ENCODE data around the gene NHSL2. TPM values are rescaled to one million over a fixed set of nuclear protein-coding genes. Genes with fewer than 3 reads are reported as not detected.

Gene NHSL2
- total RNA-seq, 1 donor from 2014 or later: 13.0 TPM

DNA sequence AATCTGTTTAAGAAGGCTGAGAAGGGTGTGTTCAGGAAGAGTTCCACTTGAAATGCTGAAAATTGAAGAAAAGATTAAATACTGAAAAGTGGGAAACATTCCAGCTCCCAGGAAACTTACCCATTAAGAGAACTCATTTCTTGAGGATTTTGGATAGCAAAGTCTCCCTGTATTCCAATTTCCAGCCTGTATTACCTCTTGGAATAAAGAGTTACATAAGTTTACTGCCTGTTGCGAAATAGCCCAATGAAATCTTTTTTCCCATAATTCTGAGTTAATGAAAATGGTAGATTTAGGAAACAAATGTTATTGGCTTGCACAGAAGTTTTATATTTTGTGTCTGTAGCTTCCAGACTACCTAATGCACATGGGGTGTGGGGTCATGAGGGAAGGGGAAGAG lies 12.0 kb downstream of the NHSL2 start:
- no peak overlapping the region for H2AFZ ChIP-seq (ENCODE audit: low read depth, low read length)
- no peaks in the 10 kb centered on the region for H3K36me3 ChIP-seq (ENCODE audit: insufficient read depth, low read length)
- no peaks in the 10 kb centered on the region for H4K20me1 ChIP-seq (ENCODE audit: insufficient read depth, low read length)
- H3K4me3 Mint-ChIP-seq (ENCODE audit: unreplicated experiment): no peak overlapping the region
- H3K4me1 Mint-ChIP-seq (ENCODE audit: low read depth, unreplicated experiment): peaks cover 54% of the 10 kb centered on the region
- no peak overlapping the region for H3K27ac Mint-ChIP-seq (ENCODE audit: unreplicated experiment)
- H3K4me2 ChIP-seq (ENCODE audit: low read length): no peak overlapping the region
- H3K9ac ChIP-seq (ENCODE audit: low read length): no peak overlapping the region
- no peaks in the 10 kb centered on the region for H3K9me3 Mint-ChIP-seq (ENCODE audit: unreplicated experiment)
- no peak overlapping the region for H3K27ac ChIP-seq (ENCODE audit: low read depth, low read length)
- TF ChIP-seq, protein P1, sequence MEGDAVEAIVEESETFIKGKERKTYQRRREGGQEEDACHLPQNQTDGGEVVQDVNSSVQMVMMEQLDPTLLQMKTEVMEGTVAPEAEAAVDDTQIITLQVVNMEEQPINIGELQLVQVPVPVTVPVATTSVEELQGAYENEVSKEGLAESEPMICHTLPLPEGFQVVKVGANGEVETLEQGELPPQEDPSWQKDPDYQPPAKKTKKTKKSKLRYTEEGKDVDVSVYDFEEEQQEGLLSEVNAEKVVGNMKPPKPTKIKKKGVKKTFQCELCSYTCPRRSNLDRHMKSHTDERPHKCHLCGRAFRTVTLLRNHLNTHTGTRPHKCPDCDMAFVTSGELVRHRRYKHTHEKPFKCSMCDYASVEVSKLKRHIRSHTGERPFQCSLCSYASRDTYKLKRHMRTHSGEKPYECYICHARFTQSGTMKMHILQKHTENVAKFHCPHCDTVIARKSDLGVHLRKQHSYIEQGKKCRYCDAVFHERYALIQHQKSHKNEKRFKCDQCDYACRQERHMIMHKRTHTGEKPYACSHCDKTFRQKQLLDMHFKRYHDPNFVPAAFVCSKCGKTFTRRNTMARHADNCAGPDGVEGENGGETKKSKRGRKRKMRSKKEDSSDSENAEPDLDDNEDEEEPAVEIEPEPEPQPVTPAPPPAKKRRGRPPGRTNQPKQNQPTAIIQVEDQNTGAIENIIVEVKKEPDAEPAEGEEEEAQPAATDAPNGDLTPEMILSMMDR (IDR thresholded peaks at IDR 0.05; ENCODE audit: insufficient read depth, low read depth, low read length): no peak
- no peak for TF ChIP-seq EZH2 (IDR thresholded peaks at IDR 0.05; ENCODE audit: insufficient read depth, low read length)
- no peak for DNase-seq (ENCODE audit: low read depth)
- no peak overlapping the region for H3K4me3 ChIP-seq (ENCODE audit: insufficient read depth, low read depth, low read length)
- peaks cover 23% of the 10 kb centered on the region for H3K4me1 ChIP-seq (ENCODE audit: insufficient read depth, low read length)
- no peaks in the 10 kb centered on the region for H3K9me3 ChIP-seq (ENCODE audit: insufficient read depth, low read depth, low read length)
- no peaks in the 10 kb centered on the region for H3K27me3 ChIP-seq (ENCODE audit: insufficient read depth, low read length)
- H3K36me3 Mint-ChIP-seq (ENCODE audit: low read depth, unreplicated experiment): no peaks in the 10 kb centered on the region
- no peak for FAIRE-seq
- H3K79me2 ChIP-seq (ENCODE audit: insufficient read depth, low read length): no peaks in the 10 kb centered on the region
- no peaks in the 10 kb centered on the region for H3K27me3 Mint-ChIP-seq (ENCODE audit: low read depth, unreplicated experiment)

DNA sequence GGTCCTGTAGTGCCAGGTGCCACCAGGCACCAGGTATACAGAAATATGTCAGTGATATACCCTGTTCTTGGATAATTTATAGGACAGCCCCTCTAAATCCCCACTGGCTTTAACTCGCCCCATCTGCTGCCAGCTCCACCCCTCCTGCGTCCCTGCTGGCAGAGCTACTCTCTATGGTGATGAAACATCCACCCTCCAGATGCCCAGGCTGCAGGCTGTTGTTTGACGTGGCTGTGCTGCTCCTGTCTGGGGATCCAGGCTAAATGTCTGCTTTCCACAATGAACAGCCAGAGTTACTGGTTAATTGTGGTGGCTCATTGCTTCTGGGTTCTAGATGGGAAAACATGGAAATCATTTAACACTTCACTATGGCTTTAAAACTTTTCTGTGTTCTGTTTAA lies 12.9 kb downstream of the NHSL2 start:
- H3K4me3 ChIP-seq (ENCODE audit: insufficient read depth, low read depth, low read length): no peak overlapping the region
- H3K36me3 ChIP-seq (ENCODE audit: insufficient read depth, low read length): no peaks in the 10 kb centered on the region
- Mint-ChIP-seq H3K9me3 (ENCODE audit: unreplicated experiment) (no peaks in the 10 kb centered on the region), H3K4me3 (ENCODE audit: unreplicated experiment) (no peak overlapping the region), H3K4me1 (ENCODE audit: low read depth, unreplicated experiment) (peaks cover 52% of the 10 kb centered on the region), H3K27me3 (ENCODE audit: low read depth, unreplicated experiment) (no peaks in the 10 kb centered on the region), H3K27ac (ENCODE audit: unreplicated experiment) (peak overlapping the region; percentile 77), H3K36me3 (ENCODE audit: low read depth, unreplicated experiment) (no peaks in the 10 kb centered on the region)
- no peak overlapping the region for H3K27ac ChIP-seq (ENCODE audit: low read depth, low read length)
- TF ChIP-seq EZH2 (IDR thresholded peaks at IDR 0.05; ENCODE audit: insufficient read depth, low read length): no peak
- TF ChIP-seq, protein P1 (IDR thresholded peaks at IDR 0.05; ENCODE audit: insufficient read depth, low read depth, low read length): no peak
- DNase-seq (ENCODE audit: low read depth) (no peak), FAIRE-seq (no peak)
- no peak overlapping the region for H3K9ac ChIP-seq (ENCODE audit: low read length)
- H3K9me3 ChIP-seq (ENCODE audit: insufficient read depth, low read depth, low read length): no peaks in the 10 kb centered on the region
- H3K27me3 ChIP-seq (ENCODE audit: insufficient read depth, low read length): no peaks in the 10 kb centered on the region
- H3K4me1 ChIP-seq (ENCODE audit: insufficient read depth, low read length): peaks cover 20% of the 10 kb centered on the region
- H3K4me2 ChIP-seq (ENCODE audit: low read length): no peak overlapping the region
- H2AFZ ChIP-seq (ENCODE audit: low read depth, low read length): no peak overlapping the region
- no peaks in the 10 kb centered on the region for H3K79me2 ChIP-seq (ENCODE audit: insufficient read depth, low read length)
- H4K20me1 ChIP-seq (ENCODE audit: insufficient read depth, low read length): no peaks in the 10 kb centered on the region

DNA sequence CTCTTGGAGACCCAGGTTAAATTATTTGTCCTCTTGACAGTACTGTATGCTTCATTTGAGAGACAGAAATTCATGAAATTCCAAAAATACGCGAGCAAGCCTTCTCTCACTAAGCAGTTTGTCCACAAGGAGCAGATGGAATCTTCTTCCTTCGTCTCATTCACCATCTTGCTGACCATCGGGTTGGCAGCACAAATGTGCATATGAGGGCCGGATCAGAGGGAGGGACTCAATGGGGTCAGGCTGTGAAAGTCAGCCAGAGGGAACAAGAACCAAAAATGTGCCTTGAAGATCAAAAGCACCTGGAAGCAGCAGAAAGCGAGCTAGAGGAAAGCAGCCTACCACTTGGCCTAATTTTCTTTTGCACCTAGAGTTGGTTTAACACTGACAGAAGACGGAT lies 16.4 kb downstream of the NHSL2 start:
- no peak overlapping the region for H3K4me3 ChIP-seq (ENCODE audit: insufficient read depth, low read depth, low read length)
- no peak overlapping the region for H3K27ac ChIP-seq (ENCODE audit: low read depth, low read length)
- no peak overlapping the region for H3K4me3 Mint-ChIP-seq (ENCODE audit: unreplicated experiment)
- H3K79me2 ChIP-seq (ENCODE audit: insufficient read depth, low read length): no peaks in the 10 kb centered on the region
- H4K20me1 ChIP-seq (ENCODE audit: insufficient read depth, low read length): no peaks in the 10 kb centered on the region
- no peak overlapping the region for H3K9ac ChIP-seq (ENCODE audit: low read length)
- H3K27me3 ChIP-seq (ENCODE audit: insufficient read depth, low read length): no peaks in the 10 kb centered on the region
- H3K4me1 Mint-ChIP-seq (ENCODE audit: low read depth, unreplicated experiment): peaks cover 42% of the 10 kb centered on the region
- TF ChIP-seq, protein P1 (IDR thresholded peaks at IDR 0.05; ENCODE audit: insufficient read depth, low read depth, low read length): no peak
- no peak for TF ChIP-seq EZH2 (IDR thresholded peaks at IDR 0.05; ENCODE audit: insufficient read depth, low read length)
- H3K27me3 Mint-ChIP-seq (ENCODE audit: low read depth, unreplicated experiment): no peaks in the 10 kb centered on the region
- H2AFZ ChIP-seq (ENCODE audit: low read depth, low read length): no peak overlapping the region
- DNase-seq (ENCODE audit: low read depth) (no peak), FAIRE-seq (peak; percentile 89)
- peaks cover 5% of the 10 kb centered on the region for H3K36me3 Mint-ChIP-seq (ENCODE audit: low read depth, unreplicated experiment)
- H3K9me3 Mint-ChIP-seq (ENCODE audit: unreplicated experiment): no peaks in the 10 kb centered on the region
- no peak overlapping the region for H3K4me2 ChIP-seq (ENCODE audit: low read length)
- no peaks in the 10 kb centered on the region for H3K9me3 ChIP-seq (ENCODE audit: insufficient read depth, low read depth, low read length)
- H3K4me1 ChIP-seq (ENCODE audit: insufficient read depth, low read length): peaks cover 9% of the 10 kb centered on the region
- no peaks in the 10 kb centered on the region for H3K36me3 ChIP-seq (ENCODE audit: insufficient read depth, low read length)
- peak overlapping the region; percentile 30 for H3K27ac Mint-ChIP-seq (ENCODE audit: unreplicated experiment)
